ENCODE measurements around the gene KIR2DL3.

The KIR2DL3 gene

DNA sequence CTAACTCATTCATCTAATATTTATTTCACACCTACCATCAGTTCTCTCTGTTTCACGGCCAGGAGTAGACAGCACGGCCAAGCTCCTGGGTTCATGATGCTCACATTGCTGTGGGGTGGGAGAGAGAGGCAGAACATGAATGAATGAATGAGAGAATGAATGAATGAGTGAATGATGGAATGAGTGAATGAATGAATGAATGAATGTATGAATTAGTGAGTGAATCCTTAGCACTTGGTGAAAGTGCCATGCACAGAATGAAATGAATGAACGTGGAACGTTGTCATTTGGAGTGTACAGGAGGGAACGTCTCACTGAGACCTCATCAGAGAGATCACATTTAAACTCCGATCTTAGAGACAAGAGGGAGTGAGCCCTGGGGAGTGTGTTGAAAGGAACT, 53.2 kb downstream of the KIR2DL3 start:
- in situ Hi-C loops (cut with HindIII; ENCODE audit: low sequenced_read_pairs), result no loop called here

DNA sequence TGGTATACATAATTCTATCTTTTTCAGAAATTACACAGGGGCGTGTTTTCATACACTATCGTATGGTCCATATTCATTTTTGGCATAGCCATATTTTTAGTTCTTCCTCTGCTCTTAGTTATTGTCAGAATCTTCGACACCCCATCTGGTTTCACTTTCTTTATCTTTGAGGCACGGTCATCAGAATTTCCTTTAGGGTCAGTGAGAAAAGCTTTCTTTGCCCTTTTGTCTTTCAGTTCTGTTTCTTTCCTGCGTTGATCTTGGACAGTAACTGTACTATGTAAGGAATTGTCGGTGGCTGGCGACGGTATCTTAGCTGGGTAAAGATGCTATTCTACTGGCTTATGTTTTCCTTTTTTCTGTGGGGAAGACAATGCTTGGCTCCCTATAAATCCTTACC, 54.5 kb downstream of the KIR2DL3 start:
- in situ Hi-C loops (cut with HindIII; ENCODE audit: low sequenced_read_pairs), result no loop called here

DNA sequence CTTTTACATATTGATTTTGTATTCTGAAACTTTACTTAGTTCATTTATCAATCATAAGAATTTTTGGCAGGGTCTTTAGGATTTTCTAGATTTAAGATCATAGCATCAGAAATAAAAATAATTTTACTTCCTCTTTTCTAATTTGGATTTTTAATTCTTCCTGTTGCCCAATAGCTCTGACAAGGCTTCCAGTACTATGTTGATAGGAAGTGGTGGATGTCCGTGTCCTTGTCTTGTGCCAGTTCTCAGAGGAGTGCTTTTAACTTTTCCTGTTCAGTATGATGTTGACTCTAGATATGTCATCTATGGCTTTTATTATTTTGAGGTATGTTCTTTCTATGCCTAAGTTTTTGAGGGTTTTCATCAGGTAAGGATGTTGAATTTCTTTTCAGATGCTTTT, 57.4 kb downstream of the KIR2DL3 start:
- in situ Hi-C loops (cut with HindIII; ENCODE audit: low sequenced_read_pairs), result no loop called here

Data from DLD1 (cell line).